Activated CD8-positive, alpha-beta memory T cell treated with anti-CD3 and anti-CD28 coated beads, Interleukin-2, amount 50 U/mL, for 1 hour (primary cell): ENCODE data around the gene AFDN.

ENCODE experiments used
- DNase-seq: peaks from one replicate; pipeline ENCODE4 v3.0.0-alpha.2; 2020; ENCODE audit errors: extremely low read depth

Gene AFDN

GRCh38 chr6:167917551-167918154 lies 90.9 kb downstream of the AFDN start:
- DNase-seq, result no peak

- DNase-seq, result no peak
Measured at GRCh38 chr6:167918548-167919278, 92.0 kb downstream of the AFDN start.

- no peak for DNase-seq
Measured at GRCh38 chr6:167919349-167919748, 92.6 kb downstream of the AFDN start.

- DNase-seq, result no peak
Measured at GRCh38 chr6:167920165-167920564, 93.5 kb downstream of the AFDN start.

GRCh38 chr6:167921831-167922230 lies 95.1 kb downstream of the AFDN start:
- DNase-seq, result no peak

GRCh38 chr6:167925026-167925425 lies 98.3 kb downstream of the AFDN start:
- no peak for DNase-seq

- DNase-seq, result no peak
Measured at GRCh38 chr6:167927246-167927645, 100.5 kb downstream of the AFDN start.

- no peak for DNase-seq
Measured at GRCh38 chr6:167928111-167928510, 101.4 kb downstream of the AFDN start.

GRCh38 chr6:167930295-167930694 lies 103.6 kb downstream of the AFDN start:
- DNase-seq, result no peak

GRCh38 chr6:167932468-167933276 lies 106.0 kb downstream of the AFDN start:
- DNase-seq, result no peak

- no peak for DNase-seq
Measured at GRCh38 chr6:167933290-167933689, 106.6 kb downstream of the AFDN start.

- no peak for DNase-seq
Measured at GRCh38 chr6:167933847-167934246, 107.1 kb downstream of the AFDN start.

GRCh38 chr6:167934426-167934864 lies 107.7 kb downstream of the AFDN start:
- no peak for DNase-seq

- no peak for DNase-seq
Measured at GRCh38 chr6:167936051-167936450, 109.3 kb downstream of the AFDN start.

GRCh38 chr6:167937301-167937700 lies 110.6 kb downstream of the AFDN start:
- DNase-seq, result no peak

GRCh38 chr6:167937948-167938911 lies 111.5 kb downstream of the AFDN start:
- DNase-seq, result no peak

GRCh38 chr6:167941822-167942221 lies 115.1 kb downstream of the AFDN start:
- no peak for DNase-seq

- no peak for DNase-seq
Measured at GRCh38 chr6:167944130-167944529, 117.4 kb downstream of the AFDN start.

GRCh38 chr6:167946007-167946406 lies 119.3 kb downstream of the AFDN start:
- no peak for DNase-seq

- no peak for DNase-seq
Measured at GRCh38 chr6:167946604-167947003, 119.9 kb downstream of the AFDN start.

- no peak for DNase-seq
Measured at GRCh38 chr6:167947716-167948115, 121.0 kb downstream of the AFDN start.

GRCh38 chr6:167948716-167949115 lies 122.0 kb downstream of the AFDN start:
- no peak for DNase-seq
